ENCODE measurements around the gene NDST1.
A peak's percentile ranks its signal among the peaks of the same experiment; 100 is the strongest.

- peak; percentile 91 to 94 (median 92) for TF ChIP-seq CTCF (IDR thresholded peaks at IDR 0.05)
- no peak for TF ChIP-seq POLR2A (IDR thresholded peaks at IDR 0.05)
These were observed 36.8 kb downstream of the NDST1 start for GRCh38 chr5:150544611-150545219.
